ENCODE results near the gene SV2C.

DNA sequence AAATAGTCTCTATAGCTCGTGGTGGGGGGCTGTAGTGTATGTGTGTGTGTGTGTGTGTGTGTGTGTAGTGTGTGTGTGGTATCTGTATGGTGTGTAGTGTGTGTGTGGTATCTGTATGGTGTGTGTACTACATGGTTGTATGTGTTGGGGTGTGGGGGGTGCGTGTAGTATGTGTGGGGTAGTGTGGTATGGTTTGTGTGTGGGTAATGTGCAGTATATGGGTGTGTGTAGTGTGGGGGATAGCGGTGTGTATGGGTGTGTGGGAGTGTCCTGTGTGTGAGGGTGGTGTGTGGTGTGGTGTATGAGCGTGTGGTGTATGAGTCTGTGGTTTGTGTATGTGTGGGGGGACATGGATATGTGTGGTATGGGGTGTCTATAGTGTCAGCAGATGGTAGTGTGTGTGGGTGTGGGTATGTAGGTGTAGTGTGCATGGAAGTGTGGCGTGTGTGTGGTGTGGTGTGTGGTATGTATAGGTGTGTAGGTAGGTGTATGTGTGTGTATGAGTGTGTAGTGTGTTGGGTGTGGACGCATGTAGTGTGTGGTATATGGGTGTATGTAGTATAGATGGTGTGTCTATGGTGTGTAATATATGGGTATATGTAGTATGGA, 174.1 kb downstream of the SV2C start:
- TF ChIP-seq, protein P1, sequence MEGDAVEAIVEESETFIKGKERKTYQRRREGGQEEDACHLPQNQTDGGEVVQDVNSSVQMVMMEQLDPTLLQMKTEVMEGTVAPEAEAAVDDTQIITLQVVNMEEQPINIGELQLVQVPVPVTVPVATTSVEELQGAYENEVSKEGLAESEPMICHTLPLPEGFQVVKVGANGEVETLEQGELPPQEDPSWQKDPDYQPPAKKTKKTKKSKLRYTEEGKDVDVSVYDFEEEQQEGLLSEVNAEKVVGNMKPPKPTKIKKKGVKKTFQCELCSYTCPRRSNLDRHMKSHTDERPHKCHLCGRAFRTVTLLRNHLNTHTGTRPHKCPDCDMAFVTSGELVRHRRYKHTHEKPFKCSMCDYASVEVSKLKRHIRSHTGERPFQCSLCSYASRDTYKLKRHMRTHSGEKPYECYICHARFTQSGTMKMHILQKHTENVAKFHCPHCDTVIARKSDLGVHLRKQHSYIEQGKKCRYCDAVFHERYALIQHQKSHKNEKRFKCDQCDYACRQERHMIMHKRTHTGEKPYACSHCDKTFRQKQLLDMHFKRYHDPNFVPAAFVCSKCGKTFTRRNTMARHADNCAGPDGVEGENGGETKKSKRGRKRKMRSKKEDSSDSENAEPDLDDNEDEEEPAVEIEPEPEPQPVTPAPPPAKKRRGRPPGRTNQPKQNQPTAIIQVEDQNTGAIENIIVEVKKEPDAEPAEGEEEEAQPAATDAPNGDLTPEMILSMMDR (IDR thresholded peaks at IDR 0.05), result no peak
- no peak for TF ChIP-seq POLR2A (IDR thresholded peaks at IDR 0.05)

Data from heart left ventricle (tissue), 13 donors.